Liver (tissue), 9 donors: ENCODE results near the gene CXCL17. TPM values are rescaled to one million over a fixed set of nuclear protein-coding genes. Genes with fewer than 3 reads are reported as not detected.

Experiments used
- DNase-seq: peaks from one replicate; pipeline ENCODE4 v3.0.0-alpha.2; 2017; ENCODE audit warnings: low spot score
- H3K27ac ChIP-seq, 2 donors: one replicate each; pipeline ENCODE4 v1.7.0; 2013; ENCODE audit warnings: inconsistent platforms in 2 of 2, low read length in 2 of 2, control low read depth in 1 of 2, low read depth in 1 of 2, mild to moderate bottlenecking in 1 of 2
- H3K27me3 ChIP-seq, 4 donors: one replicate each; pipeline versions ENCODE4 v1.6.1 to v1.7.0; 2013; ENCODE audit warnings: low read length in 3 of 4, inconsistent platforms in 1 of 4, mild to moderate bottlenecking in 1 of 4, moderate library complexity in 1 of 4; ENCODE audit not compliant: control insufficient read depth in 4 of 4, insufficient read depth in 4 of 4
- H3K36me3 ChIP-seq, 4 donors: one replicate each; pipeline versions ENCODE4 v1.6.1 to v1.7.0; 2013; ENCODE audit warnings: low read length in 3 of 4, mild to moderate bottlenecking in 3 of 4, low read depth in 1 of 4, moderate library complexity in 1 of 4; ENCODE audit not compliant: control insufficient read depth in 4 of 4, insufficient read depth in 3 of 4
- H3K4me1 ChIP-seq, 4 donors: one replicate each; pipeline versions ENCODE4 v1.6.1 to v1.7.0; 2013; ENCODE audit warnings: low read length in 3 of 4, mild to moderate bottlenecking in 3 of 4, moderate library complexity in 1 of 4; ENCODE audit not compliant: control insufficient read depth in 4 of 4, insufficient read depth in 4 of 4
- H3K4me3 ChIP-seq, 3 donors: one replicate each; pipeline versions ENCODE4 v1.6.1 to v1.7.0; 2013; ENCODE audit warnings: low read length in 3 of 3, control low read depth in 1 of 3, low read depth in 1 of 3, mild to moderate bottlenecking in 1 of 3
- H3K9ac ChIP-seq, 2 donors: one replicate each; pipeline ENCODE4 v1.7.0; 2013; ENCODE audit warnings: low read length in 2 of 2, mild to moderate bottlenecking in 2 of 2, moderate library complexity in 2 of 2, control low read depth in 1 of 2, low read depth in 1 of 2
- H3K9me3 ChIP-seq, 4 donors: one replicate each; pipeline versions ENCODE4 v1.6.1 to v1.7.0; 2013; ENCODE audit warnings: low read length in 3 of 4; ENCODE audit not compliant: control insufficient read depth in 4 of 4
- EGR1 ChIP-seq, 2 donors: IDR thresholded peaks; 2 replicates each; pipeline ENCODE4 v1.6.1; 2016 to 2018; ENCODE audit warnings: antibody characterized with exemption in 2 of 2, low read depth in 2 of 2
- FOXA1 ChIP-seq: IDR thresholded peaks from 2 replicates; pipeline ENCODE4 v1.6.1; 2016; ENCODE audit warnings: antibody characterized with exemption
- FOXA2 ChIP-seq: IDR thresholded peaks from 2 replicates; pipeline ENCODE4 v1.6.1; 2016; ENCODE audit warnings: antibody characterized with exemption
- GABPA ChIP-seq, 2 donors: IDR thresholded peaks in 1 of 2; conservative IDR thresholded peaks in 1 of 2; 2 replicates each; pipeline ENCODE4 v1.6.1; 2016; ENCODE audit warnings: antibody characterized with exemption in 2 of 2, mild to moderate bottlenecking in 1 of 2, moderate library complexity in 1 of 2
- HNF4A ChIP-seq, 2 donors: conservative IDR thresholded peaks; 2 replicates each; pipeline ENCODE4 v1.6.1; 2016; ENCODE audit warnings: antibody characterized with exemption in 2 of 2, mild to moderate bottlenecking in 2 of 2
- HNF4G ChIP-seq: IDR thresholded peaks from 2 replicates; pipeline ENCODE4 v1.6.1; 2016; ENCODE audit warnings: antibody characterized with exemption
- JUND ChIP-seq, 2 donors: IDR thresholded peaks; 2 replicates each; pipeline ENCODE4 v1.6.1; 2016; ENCODE audit warnings: antibody characterized with exemption in 2 of 2
- NR2F2 ChIP-seq: IDR thresholded peaks from 2 replicates; pipeline ENCODE4 v1.6.1; 2016; ENCODE audit warnings: antibody characterized with exemption
- RAD21 ChIP-seq, 2 donors: IDR thresholded peaks; 2 replicates each; pipeline ENCODE4 v1.6.1; 2016; ENCODE audit warnings: antibody characterized with exemption in 2 of 2, mild to moderate bottlenecking in 2 of 2
- RXRA ChIP-seq, 2 donors: IDR thresholded peaks; 2 replicates each; pipeline ENCODE4 v1.6.1; 2017 to 2018; ENCODE audit warnings: antibody characterized with exemption in 2 of 2, mild to moderate bottlenecking in 1 of 2
- SP1 ChIP-seq: IDR thresholded peaks from 2 replicates; pipeline ENCODE4 v1.6.1; 2018; ENCODE audit warnings: antibody characterized with exemption, mild to moderate bottlenecking
- TAF1 ChIP-seq: conservative IDR thresholded peaks from 2 replicates; pipeline ENCODE4 v1.6.1; 2016; ENCODE audit warnings: antibody characterized with exemption, mild to moderate bottlenecking
- YY1 ChIP-seq: IDR thresholded peaks from 2 replicates; pipeline ENCODE4 v1.6.1; 2016; ENCODE audit warnings: antibody characterized with exemption, mild to moderate bottlenecking
- WGBS: extraction: QIAGEN DNeasy Blood & Tissue Kit; methylation state at CpG from one replicate; pipeline ENCODE4 v1.1.7; 2013; 5-methylcytosine and 5-hydroxymethylcytosine counted together
- polyA plus RNA-seq, 2 donors: library from polyadenylated mRNA; stranded (reverse) in 1 of 2; unstranded in 1 of 2; fragments of 200-250 nt in 1 of 2; fragments of >200 nt in 1 of 2; fragmentation: Nextera tagmentation in 1 of 2; extraction: Ambion mirVana in 1 of 2; gene quantifications; one replicate each; pipeline versions ENCODE4 v1.2.1 to v1.2.3, GENCODE V29; 2013 to 2015
- total RNA-seq, 2 donors: library from RNA; depleted of rRNA; stranded (reverse); fragments of >200 nt; gene quantifications; one replicate each; pipeline ENCODE4 v1.2.3, GENCODE V29; 2014
- TF ChIP-seq, protein P1 (sequence below): IDR thresholded peaks from 2 replicates; pipeline ENCODE4 v1.6.1; 2016; ENCODE audit warnings: antibody characterized with exemption
- TF ChIP-seq, protein P2 (sequence below): IDR thresholded peaks from 2 replicates; pipeline ENCODE4 v1.6.1; 2016; ENCODE audit warnings: antibody characterized with exemption
- TF ChIP-seq, protein P3 (sequence below): fragments of 150-350 bp; IDR thresholded peaks from 2 replicates; pipeline ENCODE4 v1.5.1; 2017; ENCODE audit warnings: improper control_type of control experiment, low read depth, low read length; ENCODE audit not compliant: missing input control
- TF ChIP-seq, protein P4 (sequence below): IDR thresholded peaks from 2 replicates; pipeline ENCODE4 v1.6.1; 2016; ENCODE audit warnings: antibody characterized with exemption
- TF ChIP-seq, protein P5 (sequence below): IDR thresholded peaks from 2 replicates; pipeline ENCODE4 v1.6.1; 2016; ENCODE audit warnings: antibody characterized with exemption, mild to moderate bottlenecking
- donor health status: healthy.
- donor health status: healthy.
- donor health status: healthy.
- donor health status: healthy.
- donor health status: healthy.

The CXCL17 gene
- total and polyA plus RNA-seq, 4 donors: 0.10 to 0.93 TPM; not detected in 2

DNA sequence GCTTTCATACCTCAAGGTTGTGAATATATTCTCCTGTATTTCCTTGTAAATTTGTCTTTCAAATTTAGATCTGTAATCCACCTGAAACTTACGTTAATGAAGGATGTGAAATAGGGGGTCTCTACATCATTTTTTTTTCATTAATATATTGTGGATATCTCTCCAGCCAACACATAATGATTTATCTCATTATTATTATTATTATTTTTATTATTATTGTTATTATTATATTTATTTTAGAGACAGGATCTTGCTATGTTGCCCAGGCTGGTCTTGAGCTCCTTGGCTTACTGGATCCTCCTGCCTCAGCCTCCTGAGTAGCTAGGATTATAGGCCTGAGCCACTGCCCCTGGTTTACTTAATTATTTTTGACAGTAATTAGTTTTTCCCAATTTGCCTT is 11.3 kb downstream of the CXCL17 start:
- DNase-seq: no peak
- no peaks in the 10 kb centered on the region for H3K36me3 ChIP-seq
- H3K27me3 ChIP-seq: no peaks in the 10 kb centered on the region
- WGBS: 87% methylated on average over 1 of the region's 1 CpG
- no peak for TF ChIP-seq HNF4G
- TF ChIP-seq TAF1: no peak
- TF ChIP-seq GABPA (IDR thresholded peaks at IDR 0.05 in 1 of 2, conservative IDR thresholded peaks at IDR 0.05 in 1 of 2): no peak
- TF ChIP-seq, protein P1, sequence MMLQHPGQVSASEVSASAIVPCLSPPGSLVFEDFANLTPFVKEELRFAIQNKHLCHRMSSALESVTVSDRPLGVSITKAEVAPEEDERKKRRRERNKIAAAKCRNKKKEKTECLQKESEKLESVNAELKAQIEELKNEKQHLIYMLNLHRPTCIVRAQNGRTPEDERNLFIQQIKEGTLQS: no peak
- no peak for TF ChIP-seq YY1
- no peak for TF ChIP-seq RAD21 (IDR thresholded peaks at IDR 0.05)
- no peak for TF ChIP-seq JUND (IDR thresholded peaks at IDR 0.05)
- TF ChIP-seq EGR1 (IDR thresholded peaks at IDR 0.05; ENCODE audit: low read depth in 2 of 2): no peak
- H3K9me3 ChIP-seq: no peaks in the 10 kb centered on the region
- H3K27ac ChIP-seq: no peak overlapping the region
- H3K4me1 ChIP-seq: peaks cover 2 to 5% (median 4%) of the 10 kb centered on the region in 4 donors
- no peak overlapping the region for H3K9ac ChIP-seq
- H3K4me3 ChIP-seq: no peak overlapping the region

DNA sequence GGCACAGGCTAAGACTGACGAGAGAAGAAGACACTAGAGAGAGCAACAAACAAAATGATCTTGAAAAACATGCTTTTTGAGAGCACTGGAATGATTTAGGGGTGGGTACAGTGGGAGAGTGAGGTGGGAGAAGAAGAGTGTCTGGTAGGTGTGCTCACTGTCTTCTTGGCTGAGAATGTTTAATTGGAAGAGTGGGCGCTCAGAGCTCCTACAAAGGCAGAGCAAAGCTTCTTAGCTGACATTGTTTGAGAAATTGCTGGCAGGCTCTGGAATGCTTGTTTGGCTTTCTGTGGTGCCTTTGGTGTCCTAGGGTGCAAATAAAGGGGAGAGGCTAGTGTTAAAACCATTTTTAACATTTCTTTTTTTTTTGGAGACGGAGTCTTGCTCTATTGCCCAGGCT is 14.1 kb downstream of the CXCL17 start:
- no peak overlapping the region for H3K4me3 ChIP-seq
- 94% methylated on average over 3 of the region's 3 CpGs for WGBS
- H3K9ac ChIP-seq: no peak overlapping the region
- peaks cover 7 to 13% (median 10%) of the 10 kb centered on the region in 4 donors for H3K4me1 ChIP-seq
- no peak for DNase-seq
- no peaks in the 10 kb centered on the region for H3K9me3 ChIP-seq
- H3K27ac ChIP-seq: no peak overlapping the region
- TF ChIP-seq, protein P2, sequence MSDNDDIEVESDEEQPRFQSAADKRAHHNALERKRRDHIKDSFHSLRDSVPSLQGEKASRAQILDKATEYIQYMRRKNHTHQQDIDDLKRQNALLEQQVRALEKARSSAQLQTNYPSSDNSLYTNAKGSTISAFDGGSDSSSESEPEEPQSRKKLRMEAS: no peak
- TF ChIP-seq HNF4G (no peak), YY1 (no peak), RAD21 (IDR thresholded peaks at IDR 0.05) (no peak), TAF1 (no peak), EGR1 (IDR thresholded peaks at IDR 0.05; ENCODE audit: low read depth in 2 of 2) (no peak), JUND (IDR thresholded peaks at IDR 0.05) (no peak), NR2F2 (no peak), GABPA (IDR thresholded peaks at IDR 0.05 in 1 of 2, conservative IDR thresholded peaks at IDR 0.05 in 1 of 2) (no peak), HNF4A (conservative IDR thresholded peaks at IDR 0.05) (no peak), SP1 (no peak), FOXA2 (no peak), FOXA1 (no peak), RXRA (IDR thresholded peaks at IDR 0.05) (no peak)
- TF ChIP-seq, protein P3, sequence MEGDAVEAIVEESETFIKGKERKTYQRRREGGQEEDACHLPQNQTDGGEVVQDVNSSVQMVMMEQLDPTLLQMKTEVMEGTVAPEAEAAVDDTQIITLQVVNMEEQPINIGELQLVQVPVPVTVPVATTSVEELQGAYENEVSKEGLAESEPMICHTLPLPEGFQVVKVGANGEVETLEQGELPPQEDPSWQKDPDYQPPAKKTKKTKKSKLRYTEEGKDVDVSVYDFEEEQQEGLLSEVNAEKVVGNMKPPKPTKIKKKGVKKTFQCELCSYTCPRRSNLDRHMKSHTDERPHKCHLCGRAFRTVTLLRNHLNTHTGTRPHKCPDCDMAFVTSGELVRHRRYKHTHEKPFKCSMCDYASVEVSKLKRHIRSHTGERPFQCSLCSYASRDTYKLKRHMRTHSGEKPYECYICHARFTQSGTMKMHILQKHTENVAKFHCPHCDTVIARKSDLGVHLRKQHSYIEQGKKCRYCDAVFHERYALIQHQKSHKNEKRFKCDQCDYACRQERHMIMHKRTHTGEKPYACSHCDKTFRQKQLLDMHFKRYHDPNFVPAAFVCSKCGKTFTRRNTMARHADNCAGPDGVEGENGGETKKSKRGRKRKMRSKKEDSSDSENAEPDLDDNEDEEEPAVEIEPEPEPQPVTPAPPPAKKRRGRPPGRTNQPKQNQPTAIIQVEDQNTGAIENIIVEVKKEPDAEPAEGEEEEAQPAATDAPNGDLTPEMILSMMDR: no peak
- TF ChIP-seq, protein P1: no peak
- TF ChIP-seq, protein P4, sequence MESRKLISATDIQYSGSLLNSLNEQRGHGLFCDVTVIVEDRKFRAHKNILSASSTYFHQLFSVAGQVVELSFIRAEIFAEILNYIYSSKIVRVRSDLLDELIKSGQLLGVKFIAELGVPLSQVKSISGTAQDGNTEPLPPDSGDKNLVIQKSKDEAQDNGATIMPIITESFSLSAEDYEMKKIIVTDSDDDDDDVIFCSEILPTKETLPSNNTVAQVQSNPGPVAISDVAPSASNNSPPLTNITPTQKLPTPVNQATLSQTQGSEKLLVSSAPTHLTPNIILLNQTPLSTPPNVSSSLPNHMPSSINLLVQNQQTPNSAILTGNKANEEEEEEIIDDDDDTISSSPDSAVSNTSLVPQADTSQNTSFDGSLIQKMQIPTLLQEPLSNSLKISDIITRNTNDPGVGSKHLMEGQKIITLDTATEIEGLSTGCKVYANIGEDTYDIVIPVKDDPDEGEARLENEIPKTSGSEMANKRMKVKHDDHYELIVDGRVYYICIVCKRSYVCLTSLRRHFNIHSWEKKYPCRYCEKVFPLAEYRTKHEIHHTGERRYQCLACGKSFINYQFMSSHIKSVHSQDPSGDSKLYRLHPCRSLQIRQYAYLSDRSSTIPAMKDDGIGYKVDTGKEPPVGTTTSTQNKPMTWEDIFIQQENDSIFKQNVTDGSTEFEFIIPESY: no peak
- TF ChIP-seq, protein P5, sequence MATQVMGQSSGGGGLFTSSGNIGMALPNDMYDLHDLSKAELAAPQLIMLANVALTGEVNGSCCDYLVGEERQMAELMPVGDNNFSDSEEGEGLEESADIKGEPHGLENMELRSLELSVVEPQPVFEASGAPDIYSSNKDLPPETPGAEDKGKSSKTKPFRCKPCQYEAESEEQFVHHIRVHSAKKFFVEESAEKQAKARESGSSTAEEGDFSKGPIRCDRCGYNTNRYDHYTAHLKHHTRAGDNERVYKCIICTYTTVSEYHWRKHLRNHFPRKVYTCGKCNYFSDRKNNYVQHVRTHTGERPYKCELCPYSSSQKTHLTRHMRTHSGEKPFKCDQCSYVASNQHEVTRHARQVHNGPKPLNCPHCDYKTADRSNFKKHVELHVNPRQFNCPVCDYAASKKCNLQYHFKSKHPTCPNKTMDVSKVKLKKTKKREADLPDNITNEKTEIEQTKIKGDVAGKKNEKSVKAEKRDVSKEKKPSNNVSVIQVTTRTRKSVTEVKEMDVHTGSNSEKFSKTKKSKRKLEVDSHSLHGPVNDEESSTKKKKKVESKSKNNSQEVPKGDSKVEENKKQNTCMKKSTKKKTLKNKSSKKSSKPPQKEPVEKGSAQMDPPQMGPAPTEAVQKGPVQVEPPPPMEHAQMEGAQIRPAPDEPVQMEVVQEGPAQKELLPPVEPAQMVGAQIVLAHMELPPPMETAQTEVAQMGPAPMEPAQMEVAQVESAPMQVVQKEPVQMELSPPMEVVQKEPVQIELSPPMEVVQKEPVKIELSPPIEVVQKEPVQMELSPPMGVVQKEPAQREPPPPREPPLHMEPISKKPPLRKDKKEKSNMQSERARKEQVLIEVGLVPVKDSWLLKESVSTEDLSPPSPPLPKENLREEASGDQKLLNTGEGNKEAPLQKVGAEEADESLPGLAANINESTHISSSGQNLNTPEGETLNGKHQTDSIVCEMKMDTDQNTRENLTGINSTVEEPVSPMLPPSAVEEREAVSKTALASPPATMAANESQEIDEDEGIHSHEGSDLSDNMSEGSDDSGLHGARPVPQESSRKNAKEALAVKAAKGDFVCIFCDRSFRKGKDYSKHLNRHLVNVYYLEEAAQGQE: no peak
- no peaks in the 10 kb centered on the region for H3K36me3 ChIP-seq
- no peaks in the 10 kb centered on the region for H3K27me3 ChIP-seq
